Neural progenitor cell (in vitro differentiated cells): ENCODE data around the gene C1QB. TPM values are rescaled to one million over a fixed set of nuclear protein-coding genes. Genes with fewer than 3 reads are reported as not detected.

Experiments used
- DNase-seq: peaks from one replicate; pipeline ENCODE4 v3.0.0-alpha.2; 2016; ENCODE audit warnings: low spot score
- H2AFZ ChIP-seq: fragments of 200-600 bp; sonication (generic); replicated peaks from 2 replicates; pipeline ENCODE4 v1.6.1; 2016; ENCODE audit warnings: antibody characterized with exemption
- H3F3A ChIP-seq: fragments of 200-600 bp; sonication (generic); 2 replicates; pipeline ENCODE4 v1.6.1; 2016; ENCODE audit warnings: antibody characterized with exemption, low read depth
- H3K27ac ChIP-seq: fragments of 200-600 bp; sonication (generic); 2 replicates; pipeline ENCODE4 v1.5.1; 2016; ENCODE audit warnings: mild to moderate bottlenecking
- H3K27me3 ChIP-seq: fragments of 200-600 bp; sonication (generic); 2 replicates; pipeline ENCODE4 v1.6.1; 2016; ENCODE audit warnings: mild to moderate bottlenecking, moderate library complexity
- H3K36me3 ChIP-seq: fragments of 200-600 bp; sonication (generic); 2 replicates; pipeline ENCODE4 v1.5.1; 2016
- H3K4me1 ChIP-seq: fragments of 200-600 bp; sonication (generic); 2 replicates; pipeline ENCODE4 v1.6.1; 2016; ENCODE audit warnings: mixed run types
- H3K4me2 ChIP-seq: fragments of 200-600 bp; sonication (generic); 2 replicates; pipeline ENCODE4 v1.6.1; 2016
- H3K4me3 ChIP-seq: fragments of 200-600 bp; sonication (generic); 2 replicates; pipeline ENCODE4 v1.5.1; 2016
- H3K79me2 ChIP-seq: fragments of 200-600 bp; sonication (generic); 2 replicates; pipeline ENCODE4 v1.6.1; 2016; ENCODE audit warnings: low read depth
- H3K9ac ChIP-seq: fragments of 200-600 bp; sonication (generic); 2 replicates; pipeline ENCODE4 v1.6.1; 2016
- H3K9me3 ChIP-seq: fragments of 200-600 bp; sonication (generic); 2 replicates; pipeline ENCODE4 v1.5.1; 2016; ENCODE audit warnings: low read depth
- H4K20me1 ChIP-seq: fragments of 200-600 bp; sonication (generic); 2 replicates; pipeline ENCODE4 v1.6.1; 2016; ENCODE audit warnings: low read depth
- H3K27ac Mint-ChIP-seq: 3 replicates; pipeline ENCODE4 v1.8.0; 2021; ENCODE audit warnings: mixed read lengths
- H3K27me3 Mint-ChIP-seq: 2 replicates; pipeline ENCODE4 v1.8.0; 2022; ENCODE audit warnings: low read depth, mild to moderate bottlenecking, inconsistent platforms, moderate library complexity, mixed read lengths; ENCODE audit not compliant: insufficient read depth
- H3K36me3 Mint-ChIP-seq: 3 replicates; pipeline ENCODE4 v1.8.0; 2021; ENCODE audit warnings: mixed read lengths
- H3K4me1 Mint-ChIP-seq: 3 replicates; pipeline ENCODE4 v1.8.0; 2021; ENCODE audit warnings: mixed read lengths
- H3K4me3 Mint-ChIP-seq: 3 replicates; pipeline ENCODE4 v1.8.0; 2021; ENCODE audit warnings: mild to moderate bottlenecking, moderate library complexity, mixed read lengths
- H3K9me3 Mint-ChIP-seq: 3 replicates; pipeline ENCODE4 v1.8.0; 2020; ENCODE audit warnings: mixed read lengths
- CTCF ChIP-seq: fragments of 200-600 bp; sonication (generic); IDR thresholded peaks from 2 replicates; pipeline ENCODE4 v1.5.1; 2017; ENCODE audit warnings: antibody characterized with exemption, mild to moderate bottlenecking
- EZH2 ChIP-seq: fragments of 200-600 bp; sonication (generic); IDR thresholded peaks from 2 replicates; pipeline ENCODE4 v1.6.1; 2017; ENCODE audit warnings: antibody characterized with exemption, mild to moderate bottlenecking, moderate library complexity
- EZH2phosphoT487 ChIP-seq: fragments of 200-600 bp; sonication (generic); IDR thresholded peaks from 2 replicates; pipeline ENCODE4 v1.6.1; 2017; ENCODE audit warnings: antibody characterized with exemption
- total RNA-seq: library from RNA; depleted of rRNA; stranded (reverse); fragments of >200 nt; gene quantifications from 2 replicates; pipeline ENCODE4 v1.2.3, GENCODE V29; 2015; ENCODE audit warnings: low replicate concordance

The C1QB gene
- total RNA-seq, 1 donor from 2014 or later, result not detected

GRCh38 chr1:22645931-22646330 is 7.1 kb upstream of the C1QB start:
- H3K27me3 Mint-ChIP-seq, result peaks cover 14% of the 10 kb centered on the region
- Histone ChIP-seq H3K4me1 (no peaks in the 10 kb centered on the region), H3K79me2 (no peaks in the 10 kb centered on the region)

DNA sequence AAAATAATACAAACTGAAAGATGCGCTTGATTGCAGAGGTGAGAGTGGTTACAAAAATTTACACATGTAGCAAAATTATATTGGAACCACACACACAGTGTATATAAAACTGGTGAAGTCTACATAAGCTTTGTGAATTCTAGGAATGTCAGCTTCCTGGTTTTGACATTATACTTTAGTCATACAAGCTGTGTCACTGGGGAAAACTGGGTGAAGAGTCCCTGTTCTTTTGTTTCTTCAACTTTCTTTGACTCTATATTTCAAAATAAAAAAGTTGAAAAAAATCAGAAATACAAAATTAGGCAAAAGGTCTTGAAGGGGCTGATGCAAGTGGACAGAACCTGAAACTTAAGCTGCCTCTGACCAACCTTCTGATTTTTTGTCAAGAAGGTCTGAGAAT is 6.7 kb upstream of the C1QB start:
- no peaks in the 10 kb centered on the region for H3K4me1 ChIP-seq
- H3K79me2 ChIP-seq, result no peaks in the 10 kb centered on the region
- DNase-seq, result no peak
- peaks cover 8% of the 10 kb centered on the region for H3F3A ChIP-seq
- H4K20me1 ChIP-seq, result no peaks in the 10 kb centered on the region
- H3K36me3 ChIP-seq, result no peaks in the 10 kb centered on the region
- H3K4me2 ChIP-seq, result no peak overlapping the region
- H3K27ac Mint-ChIP-seq, result no peak overlapping the region
- peaks cover 14% of the 10 kb centered on the region for H3K27me3 Mint-ChIP-seq
- H3K9ac ChIP-seq, result no peak overlapping the region
- H3K27me3 ChIP-seq, result no peaks in the 10 kb centered on the region
- H3K9me3 Mint-ChIP-seq, result no peaks in the 10 kb centered on the region
- H2AFZ ChIP-seq, result no peak overlapping the region
- H3K27ac ChIP-seq, result no peak overlapping the region
- no peaks in the 10 kb centered on the region for H3K9me3 ChIP-seq
- no peak overlapping the region for H3K4me3 ChIP-seq
- H3K36me3 Mint-ChIP-seq, result no peaks in the 10 kb centered on the region
- no peak overlapping the region for H3K4me3 Mint-ChIP-seq
- H3K4me1 Mint-ChIP-seq, result no peaks in the 10 kb centered on the region
- TF ChIP-seq EZH2, result no peak
- TF ChIP-seq CTCF, result no peak
- TF ChIP-seq EZH2phosphoT487, result no peak

More at GRCh38 chr1:22645931-22646330, 7.1 kb upstream of the C1QB start:
- Mint-ChIP-seq H3K4me1 (peaks cover 4% of the 10 kb centered on the region), H3K9me3 (no peaks in the 10 kb centered on the region), H3K4me3 (no peak overlapping the region), H3K27ac (no peak overlapping the region), H3K36me3 (no peaks in the 10 kb centered on the region)
- H2AFZ ChIP-seq, result no peak overlapping the region
- H4K20me1 ChIP-seq, result no peaks in the 10 kb centered on the region
- H3K9ac ChIP-seq, result no peak overlapping the region
- H3K27ac ChIP-seq, result no peak overlapping the region
- DNase-seq, result no peak
- H3K27me3 ChIP-seq, result no peaks in the 10 kb centered on the region
- H3K9me3 ChIP-seq, result no peaks in the 10 kb centered on the region
- no peak overlapping the region for H3K4me3 ChIP-seq
- H3F3A ChIP-seq, result peaks cover 8% of the 10 kb centered on the region
- H3K4me2 ChIP-seq, result no peak overlapping the region
- TF ChIP-seq EZH2 (no peak), CTCF (no peak), EZH2phosphoT487 (no peak)
- no peaks in the 10 kb centered on the region for H3K36me3 ChIP-seq

DNA sequence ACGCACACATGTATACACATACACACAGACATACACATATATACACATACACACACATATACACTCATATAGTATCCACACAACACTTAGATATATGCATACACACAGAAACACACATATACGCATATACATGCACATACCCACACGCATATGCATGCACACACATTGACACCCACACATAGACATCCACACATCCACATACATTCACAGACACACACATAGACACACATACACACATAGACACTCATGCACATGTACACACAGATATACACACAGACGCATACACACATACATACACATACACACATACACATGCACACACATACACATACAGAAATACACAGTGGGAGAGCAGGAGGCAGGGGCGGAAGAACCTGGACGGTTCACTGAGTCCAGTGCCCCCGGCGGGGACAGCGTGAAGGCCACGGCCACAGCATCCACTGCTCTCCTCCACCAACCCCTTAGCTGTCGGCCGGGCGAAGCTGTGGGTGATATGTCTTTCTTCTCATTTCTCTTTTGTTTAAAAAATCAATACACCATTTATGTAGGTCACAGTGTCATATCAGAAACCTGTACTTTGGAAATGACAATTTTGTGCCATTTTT is 2.8 kb upstream of the C1QB start:
- H3K4me1 ChIP-seq, result no peaks in the 10 kb centered on the region
- DNase-seq, result no peak
- Mint-ChIP-seq H3K9me3 (no peaks in the 10 kb centered on the region), H3K4me3 (no peak overlapping the region), H3K4me1 (peaks cover 18% of the 10 kb centered on the region), H3K27me3 (peaks cover 11% of the 10 kb centered on the region), H3K27ac (peak overlapping the region; percentile 11), H3K36me3 (no peaks in the 10 kb centered on the region)
- H3K27ac ChIP-seq, result no peak overlapping the region
- no peak for TF ChIP-seq EZH2
- TF ChIP-seq EZH2phosphoT487, result no peak
- no peak for TF ChIP-seq CTCF
- no peaks in the 10 kb centered on the region for H4K20me1 ChIP-seq
- no peaks in the 10 kb centered on the region for H3K36me3 ChIP-seq
- H3K4me2 ChIP-seq, result no peak overlapping the region
- no peaks in the 10 kb centered on the region for H3K27me3 ChIP-seq
- no peak overlapping the region for H2AFZ ChIP-seq
- H3K9me3 ChIP-seq, result no peaks in the 10 kb centered on the region
- H3K4me3 ChIP-seq, result no peak overlapping the region
- peaks cover 8% of the 10 kb centered on the region for H3F3A ChIP-seq
- no peak overlapping the region for H3K9ac ChIP-seq
- no peaks in the 10 kb centered on the region for H3K79me2 ChIP-seq
